Measurements from ENCODE around the gene INPP5A. TPM values are rescaled to one million over a fixed set of nuclear protein-coding genes. Genes with fewer than 3 reads are reported as not detected.

Gene INPP5A
- total and polyA plus RNA-seq, 10 donors, result 11.1 to 41.3 (median 30.8) TPM

- no peak for DNase-seq
- H3K9me3 ChIP-seq, result peaks cover 0 to under 1% (median 0%) of the 10 kb centered on the region in 8 donors
- no peak overlapping the region for H3K4me3 ChIP-seq
- 86 to 98% (median 91%) methylated on average over 12 to 18 of the region's 18 CpGs for WGBS, 5 donors
- TF ChIP-seq POLR2AphosphoS5 (IDR thresholded peaks at IDR 0.05) (peak in 1 of 3 donors; percentile 4), POLR2A (IDR thresholded peaks at IDR 0.05) (no peak)
- no peak overlapping the region for H3K27ac ChIP-seq
- intact Hi-C loops (cut with DNase I; ENCODE audit: low total_unique reads), result no loop called here
- peaks cover 0 to 89% (median 45%) of the 10 kb centered on the region in 6 donors for H3K36me3 ChIP-seq
- no peaks in the 10 kb centered on the region for H3K27me3 ChIP-seq (replicated peaks in 1 of 7)
- no peaks in the 10 kb centered on the region for H3K4me1 ChIP-seq
These were observed 239.2 kb downstream of the INPP5A start for GRCh38 chr10:132776821-132777220.

- H3K9me3 ChIP-seq, result peaks cover 0 to 5% (median 0%) of the 10 kb centered on the region in 8 donors
- H3K4me1 ChIP-seq, result no peaks in the 10 kb centered on the region
- H3K27me3 ChIP-seq (replicated peaks in 1 of 7), result no peaks in the 10 kb centered on the region
- H3K27ac ChIP-seq, result no peak overlapping the region
- 92 to 97% (median 95%) methylated on average over 8 to 14 of the region's 14 CpGs for WGBS, 5 donors
- TF ChIP-seq POLR2A (IDR thresholded peaks at IDR 0.05) (no peak), POLR2AphosphoS5 (IDR thresholded peaks at IDR 0.05) (no peak)
- TF ChIP-seq, protein P1, sequence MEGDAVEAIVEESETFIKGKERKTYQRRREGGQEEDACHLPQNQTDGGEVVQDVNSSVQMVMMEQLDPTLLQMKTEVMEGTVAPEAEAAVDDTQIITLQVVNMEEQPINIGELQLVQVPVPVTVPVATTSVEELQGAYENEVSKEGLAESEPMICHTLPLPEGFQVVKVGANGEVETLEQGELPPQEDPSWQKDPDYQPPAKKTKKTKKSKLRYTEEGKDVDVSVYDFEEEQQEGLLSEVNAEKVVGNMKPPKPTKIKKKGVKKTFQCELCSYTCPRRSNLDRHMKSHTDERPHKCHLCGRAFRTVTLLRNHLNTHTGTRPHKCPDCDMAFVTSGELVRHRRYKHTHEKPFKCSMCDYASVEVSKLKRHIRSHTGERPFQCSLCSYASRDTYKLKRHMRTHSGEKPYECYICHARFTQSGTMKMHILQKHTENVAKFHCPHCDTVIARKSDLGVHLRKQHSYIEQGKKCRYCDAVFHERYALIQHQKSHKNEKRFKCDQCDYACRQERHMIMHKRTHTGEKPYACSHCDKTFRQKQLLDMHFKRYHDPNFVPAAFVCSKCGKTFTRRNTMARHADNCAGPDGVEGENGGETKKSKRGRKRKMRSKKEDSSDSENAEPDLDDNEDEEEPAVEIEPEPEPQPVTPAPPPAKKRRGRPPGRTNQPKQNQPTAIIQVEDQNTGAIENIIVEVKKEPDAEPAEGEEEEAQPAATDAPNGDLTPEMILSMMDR (IDR thresholded peaks at IDR 0.05 in 8 of 11, conservative IDR thresholded peaks at IDR 0.05 in 3 of 11), result no peak
- no peak overlapping the region for H3K4me3 ChIP-seq
- no peak for DNase-seq
- peaks cover 0 to 92% (median 52%) of the 10 kb centered on the region in 6 donors for H3K36me3 ChIP-seq
- intact Hi-C loops (cut with DNase I; ENCODE audit: low total_unique reads), result no loop called here
These were observed 239.9 kb downstream of the INPP5A start for GRCh38 chr10:132777441-132777840.

DNA sequence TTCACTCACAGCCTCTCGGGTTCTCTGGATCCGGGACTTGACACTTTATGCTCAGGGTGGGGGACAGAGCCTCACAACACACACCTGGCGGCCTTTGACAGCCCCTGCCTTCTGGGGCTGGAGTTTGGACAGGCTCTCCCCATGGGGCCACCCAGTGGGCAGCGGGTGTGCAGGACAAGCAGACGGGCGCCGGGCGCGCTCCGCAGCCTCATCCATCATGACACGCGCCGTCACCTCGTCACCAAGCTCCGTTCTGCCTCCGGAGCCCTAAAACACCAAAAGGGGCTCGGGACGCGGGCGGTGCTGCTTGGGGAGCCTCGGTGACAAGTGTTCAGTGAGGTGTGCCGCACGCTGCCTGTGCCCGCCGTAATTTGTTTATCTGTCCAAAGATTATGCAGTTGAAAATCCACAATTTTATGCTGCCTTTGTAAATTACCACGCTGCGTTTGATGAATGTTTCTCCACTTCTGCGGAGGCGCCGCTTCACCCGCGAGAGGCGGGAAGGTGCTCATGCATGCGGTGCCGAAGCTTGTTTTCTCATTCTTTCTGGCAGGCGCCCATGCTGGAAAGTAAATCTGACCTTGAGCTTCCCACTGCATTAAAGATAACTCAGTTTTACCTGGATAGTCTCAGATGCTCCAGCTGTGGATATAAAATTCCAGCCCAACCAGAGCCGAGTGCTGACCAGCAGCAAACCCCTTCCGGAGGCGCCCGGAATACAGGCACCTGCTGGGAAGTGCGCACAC lies 242.1 kb downstream of the INPP5A start:
- Histone ChIP-seq H3K4me1 (peaks cover 0 to 14% (median 5%) of the 10 kb centered on the region in 6 donors), H3K4me3 (no peak overlapping the region), H3K27me3 (replicated peaks in 1 of 7) (peaks cover 0 to 17% (median 12%) of the 10 kb centered on the region in 7 donors), H3K9me3 (peaks cover 0 to 22% (median 0%) of the 10 kb centered on the region in 8 donors), H3K27ac (no peak overlapping the region), H3K36me3 (peaks cover 0 to 91% (median 62%) of the 10 kb centered on the region in 6 donors)
- WGBS, 5 donors, result 94 to 96% (median 95%) methylated on average over 39 to 41 of the region's 41 CpGs
- DNase-seq, result no peak
- TF ChIP-seq POLR2A (IDR thresholded peaks at IDR 0.05), result no peak
- no peak for TF ChIP-seq POLR2AphosphoS5 (IDR thresholded peaks at IDR 0.05)
- TF ChIP-seq, protein P1 (IDR thresholded peaks at IDR 0.05 in 8 of 11, conservative IDR thresholded peaks at IDR 0.05 in 3 of 11), result no peak
- intact Hi-C loops (cut with DNase I; ENCODE audit: low total_unique reads), result no loop called here

- no peak for DNase-seq
- H3K27ac ChIP-seq, result no peak overlapping the region
- H3K4me3 ChIP-seq, result no peak overlapping the region
- 92 to 95% (median 92%) methylated on average over 11 to 12 of the region's 12 CpGs for WGBS, 5 donors
- TF ChIP-seq POLR2AphosphoS5 (IDR thresholded peaks at IDR 0.05), result no peak
- TF ChIP-seq POLR2A (IDR thresholded peaks at IDR 0.05), result no peak
- peaks cover 0 to 20% (median 10%) of the 10 kb centered on the region in 6 donors for H3K4me1 ChIP-seq
- H3K9me3 ChIP-seq, result peaks cover 0 to 29% (median 0%) of the 10 kb centered on the region in 8 donors
- intact Hi-C loops (cut with DNase I; ENCODE audit: low total_unique reads), result no loop called here
- H3K27me3 ChIP-seq (replicated peaks in 1 of 7), result peaks cover 0 to 23% (median 18%) of the 10 kb centered on the region in 7 donors
- H3K36me3 ChIP-seq, result peaks cover 0 to 87% (median 62%) of the 10 kb centered on the region in 6 donors
These were observed 242.8 kb downstream of the INPP5A start for GRCh38 chr10:132780356-132780755.

- DNase-seq, result no peak
- peaks cover 0 to 29% (median 0%) of the 10 kb centered on the region in 8 donors for H3K9me3 ChIP-seq
- H3K27ac ChIP-seq, result no peak overlapping the region
- H3K4me1 ChIP-seq, result peaks cover 3 to 29% (median 19%) of the 10 kb centered on the region in 6 donors
- H3K4me3 ChIP-seq, result no peak overlapping the region
- 94 to 99% (median 97%) methylated on average over 20 of the region's 20 CpGs for WGBS, 5 donors
- H3K27me3 ChIP-seq (replicated peaks in 1 of 7), result peaks cover 4 to 34% (median 28%) of the 10 kb centered on the region in 7 donors
- intact Hi-C loops (cut with DNase I; ENCODE audit: low total_unique reads), result no loop called here
- TF ChIP-seq, protein P1 (IDR thresholded peaks at IDR 0.05 in 8 of 11, conservative IDR thresholded peaks at IDR 0.05 in 3 of 11), result no peak
- peak in 1 of 3 donors; percentile 25 for TF ChIP-seq POLR2AphosphoS5 (IDR thresholded peaks at IDR 0.05)
- H3K36me3 ChIP-seq, result peaks cover 0 to 75% (median 60%) of the 10 kb centered on the region in 6 donors
These were observed 244.0 kb downstream of the INPP5A start for GRCh38 chr10:132781556-132781955.
